Mesodermal cell (in vitro differentiated cells): Measurements from ENCODE around the gene SLC22A15.

ENCODE experiments used
- H3K27ac ChIP-seq: 2 replicates; pipeline ENCODE4 v1.7.0; 2013; ENCODE audit warnings: mild to moderate bottlenecking, low read depth, low read length, moderate library complexity; ENCODE audit not compliant: severe bottlenecking
- H3K36me3 ChIP-seq: 2 replicates; pipeline ENCODE4 v1.7.1; 2013; ENCODE audit warnings: mild to moderate bottlenecking, low read length, moderate library complexity; ENCODE audit not compliant: control insufficient read depth, insufficient read depth
- H3K4me1 ChIP-seq: one replicate; pipeline ENCODE4 v1.7.1; 2013; ENCODE audit warnings: mild to moderate bottlenecking, low read length; ENCODE audit not compliant: insufficient read depth, control insufficient read depth, poor library complexity, severe bottlenecking
- H3K4me3 ChIP-seq: 2 replicates; pipeline ENCODE4 v1.7.0; 2013; ENCODE audit warnings: low read length, control low read depth, mild to moderate bottlenecking; ENCODE audit not compliant: insufficient read depth, poor library complexity, severe bottlenecking; ENCODE audit errors: extremely low read depth
- H3K9me3 ChIP-seq: 2 replicates; pipeline ENCODE4 v1.7.1; 2013; ENCODE audit warnings: mild to moderate bottlenecking, low read length, moderate library complexity; ENCODE audit not compliant: control insufficient read depth
- WGBS, 2 experiments: methylation state at CpG; one replicate each; pipeline ENCODE4 v1.1.5; 2013; ENCODE audit warnings: missing lambda C conversion rate in 2 of 2; ENCODE audit not compliant: insufficient coverage in 2 of 2; 5-methylcytosine and 5-hydroxymethylcytosine counted together

Gene SLC22A15

DNA sequence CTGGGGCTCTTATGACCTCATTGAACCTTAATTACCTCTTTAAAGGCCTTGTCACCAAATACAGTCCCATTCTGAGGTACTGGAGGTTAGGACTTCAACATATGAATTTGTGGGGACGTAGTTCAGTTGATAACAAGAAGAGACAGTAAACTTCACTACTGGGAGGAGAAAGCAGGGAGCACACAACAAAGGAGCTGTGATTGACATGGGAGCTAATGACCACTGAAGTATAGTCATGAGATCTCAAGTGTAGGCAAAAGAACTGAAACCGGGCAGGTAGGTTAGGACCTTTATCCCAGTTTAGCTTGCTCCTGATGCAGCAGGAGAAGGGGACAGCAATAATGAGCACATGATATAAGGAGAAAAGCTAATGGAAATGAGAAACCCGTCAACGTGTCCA lies 123.1 kb downstream of the SLC22A15 start:
- Histone ChIP-seq H3K9me3 (peaks cover 7% of the 10 kb centered on the region), H3K27ac (no peak overlapping the region), H3K36me3 (no peaks in the 10 kb centered on the region), H3K4me3 (no peak overlapping the region), H3K4me1 (no peaks in the 10 kb centered on the region)
- WGBS, 2 experiments, result 91 to 100% methylated on average over 3 to 4 of the region's 4 CpGs

DNA sequence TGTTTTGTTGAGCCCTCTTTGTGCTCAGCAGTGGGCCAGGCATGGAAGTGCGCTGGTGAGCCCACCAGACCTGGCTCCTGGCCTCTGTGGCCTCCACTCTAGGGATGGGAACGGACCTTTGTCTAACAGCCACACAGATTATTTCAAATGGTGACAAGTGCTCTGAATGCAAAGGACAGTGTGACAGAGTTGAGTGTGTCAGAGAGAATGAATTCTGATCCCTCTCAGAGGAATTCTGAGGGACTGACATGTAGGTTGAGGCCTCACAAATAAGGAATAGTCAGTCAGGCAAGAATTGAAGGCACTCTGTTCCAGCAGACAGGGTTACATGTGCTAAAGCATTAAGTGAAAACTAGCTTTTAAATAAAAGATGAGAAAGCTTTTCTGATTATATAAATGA lies 123.6 kb downstream of the SLC22A15 start:
- Histone ChIP-seq H3K4me1 (no peaks in the 10 kb centered on the region), H3K36me3 (no peaks in the 10 kb centered on the region), H3K4me3 (no peak overlapping the region), H3K27ac (no peak overlapping the region), H3K9me3 (peaks cover 7% of the 10 kb centered on the region)
- 82 to 83% methylated on average over 1 of the region's 2 CpGs for WGBS, 2 experiments

DNA sequence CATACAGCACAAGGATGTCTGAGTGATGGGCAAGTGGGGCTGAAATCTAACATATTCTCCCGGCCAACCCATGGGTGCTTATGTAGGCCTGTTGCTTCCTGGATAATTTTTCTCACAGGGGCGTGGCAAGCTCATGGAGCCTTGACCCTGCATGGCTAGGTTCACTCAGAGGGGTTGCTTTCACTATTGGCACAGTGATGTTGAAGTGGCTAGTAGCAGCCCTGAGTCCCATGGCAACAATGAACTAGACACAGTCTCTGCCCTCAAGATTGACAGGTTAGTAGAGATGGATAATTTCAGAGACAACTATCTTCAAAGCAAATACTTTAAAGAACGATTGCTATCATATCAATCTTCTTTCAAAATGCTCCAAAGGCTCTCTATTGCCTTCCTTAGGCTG lies 128.4 kb downstream of the SLC22A15 start:
- H3K27ac ChIP-seq, result no peak overlapping the region
- no peaks in the 10 kb centered on the region for H3K36me3 ChIP-seq
- H3K4me3 ChIP-seq, result no peak overlapping the region
- WGBS, 2 experiments, result 82 to 88% methylated on average over 3 of the region's 3 CpGs
- no peaks in the 10 kb centered on the region for H3K9me3 ChIP-seq
- no peaks in the 10 kb centered on the region for H3K4me1 ChIP-seq

DNA sequence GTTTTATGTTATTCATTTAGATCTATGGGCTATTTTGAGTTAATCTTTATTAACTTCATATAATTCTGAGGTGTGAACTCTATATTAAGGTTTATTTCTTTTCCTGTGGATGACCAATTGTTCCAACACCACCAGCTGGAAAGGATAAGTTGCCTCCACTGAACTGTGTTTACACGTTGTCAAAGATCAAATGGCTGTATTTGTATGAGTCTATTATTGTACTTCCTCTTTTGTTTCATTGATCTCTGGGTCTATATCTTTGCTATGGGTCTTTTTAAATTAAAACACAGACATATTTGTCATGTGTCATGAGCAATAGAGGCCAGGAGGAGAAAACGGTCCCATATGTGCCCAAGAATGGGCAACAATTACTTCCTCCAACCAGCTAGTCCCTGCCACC lies 129.7 kb downstream of the SLC22A15 start:
- WGBS, 2 experiments, result no CpG with 5 or more reads among the region's 2 CpGs
- Histone ChIP-seq H3K4me3 (no peak overlapping the region), H3K27ac (no peak overlapping the region), H3K4me1 (no peaks in the 10 kb centered on the region), H3K9me3 (no peaks in the 10 kb centered on the region), H3K36me3 (no peaks in the 10 kb centered on the region)

DNA sequence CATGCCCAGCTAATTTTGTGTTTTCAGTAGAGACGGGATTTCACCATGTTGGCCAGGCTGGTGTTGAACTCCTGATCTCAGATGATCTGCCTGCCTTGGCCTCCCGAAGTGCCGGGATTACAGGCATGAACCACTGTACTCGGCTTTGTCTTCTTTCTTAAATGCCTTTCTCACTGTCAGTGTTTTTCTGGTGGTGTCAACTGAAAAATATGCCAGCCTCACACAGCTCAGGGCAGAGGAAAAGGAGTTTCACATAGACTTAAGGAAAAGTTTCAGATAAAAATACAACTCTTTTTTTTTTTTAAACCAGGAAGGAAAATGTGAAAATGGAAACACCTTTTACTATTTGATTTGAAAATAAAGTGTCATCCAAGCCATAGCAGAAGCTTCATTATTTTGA lies 130.3 kb downstream of the SLC22A15 start:
- Histone ChIP-seq H3K9me3 (no peaks in the 10 kb centered on the region), H3K36me3 (no peaks in the 10 kb centered on the region)

DNA sequence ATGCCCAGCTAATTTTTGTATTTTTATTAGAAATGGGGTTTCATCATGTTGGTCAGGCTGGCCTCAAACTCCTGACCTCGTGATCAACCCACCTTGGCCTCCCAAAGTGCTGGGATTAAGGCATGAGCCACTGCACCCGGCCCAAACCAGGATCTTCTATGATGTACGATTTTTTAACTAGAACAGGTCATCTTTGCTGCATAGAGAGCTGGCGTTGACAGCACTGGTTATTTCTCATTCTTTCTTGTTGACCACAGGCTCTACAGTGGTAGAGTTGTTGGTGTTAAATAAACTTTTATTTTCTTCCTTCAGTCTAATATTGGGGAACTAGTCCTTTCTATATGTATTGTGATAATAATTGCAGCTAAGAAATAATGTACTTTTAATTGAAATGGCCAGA lies 131.1 kb downstream of the SLC22A15 start:
- no peaks in the 10 kb centered on the region for H3K4me1 ChIP-seq
- H3K27ac ChIP-seq, result no peak overlapping the region
- no peak overlapping the region for H3K4me3 ChIP-seq
- WGBS, 2 experiments, result 95 to 100% methylated on average over 2 to 3 of the region's 4 CpGs
- H3K36me3 ChIP-seq, result no peaks in the 10 kb centered on the region
- no peaks in the 10 kb centered on the region for H3K9me3 ChIP-seq

More for the DNA sequence above, 130.3 kb downstream of the SLC22A15 start:
- WGBS, 2 experiments, result 91 to 98% methylated on average over 3 to 4 of the region's 4 CpGs
- Histone ChIP-seq H3K27ac (no peak overlapping the region), H3K4me1 (no peaks in the 10 kb centered on the region), H3K4me3 (no peak overlapping the region)

DNA sequence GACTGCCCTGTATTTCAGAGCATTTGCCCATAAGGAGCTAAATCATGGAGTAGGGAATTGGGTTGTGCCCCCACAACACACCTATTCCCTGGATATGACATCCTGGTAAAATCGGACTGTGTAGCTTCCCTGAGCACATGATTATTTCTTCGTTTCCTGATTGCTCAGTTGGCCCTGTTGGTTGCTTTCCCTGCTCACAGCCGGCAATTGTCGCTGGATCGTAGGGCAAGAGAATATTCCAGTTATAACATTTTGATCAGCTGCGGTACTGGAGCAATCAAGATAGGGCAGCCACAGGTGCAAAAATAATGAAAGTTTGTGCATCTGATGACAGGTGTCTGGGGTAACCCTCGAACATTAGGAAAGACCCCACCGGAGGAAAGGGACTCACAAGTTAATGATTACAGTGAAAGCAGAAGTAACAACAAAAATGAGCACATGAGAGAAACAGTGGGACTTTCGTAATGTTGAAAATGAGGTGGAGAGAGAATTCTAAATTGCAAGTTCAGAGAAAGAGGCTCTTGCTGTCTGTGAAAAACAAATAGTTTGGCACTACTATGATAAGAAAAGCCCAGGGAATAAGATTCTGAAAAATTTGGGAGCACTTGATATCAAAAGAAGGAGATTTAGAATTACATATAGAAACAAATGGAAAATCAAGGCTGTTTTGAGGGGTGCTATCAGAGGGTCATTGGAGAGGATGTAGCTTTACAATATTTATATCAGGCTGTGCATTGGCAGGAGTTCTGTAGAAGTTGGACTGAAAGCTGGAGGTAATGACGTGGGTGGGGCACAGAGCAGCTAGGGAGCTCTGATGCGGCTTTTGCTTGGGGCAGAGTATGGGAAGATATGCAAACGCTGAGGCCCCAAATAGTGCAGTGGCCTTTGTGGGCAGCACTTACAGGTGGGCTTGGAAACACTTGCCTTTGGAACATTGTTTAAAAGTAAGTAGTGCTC lies 134.5 kb downstream of the SLC22A15 start, which contains the start of gene MAB21L3:
Gene MAB21L3, plus strand, starts transcription at position 833 of the 957 bp plus-strand sequence. CDS start 1,217 bp downstream, outside the sequence.
- 85 to 87% methylated on average over 11 to 12 of the region's 12 CpGs for WGBS, 2 experiments

DNA sequence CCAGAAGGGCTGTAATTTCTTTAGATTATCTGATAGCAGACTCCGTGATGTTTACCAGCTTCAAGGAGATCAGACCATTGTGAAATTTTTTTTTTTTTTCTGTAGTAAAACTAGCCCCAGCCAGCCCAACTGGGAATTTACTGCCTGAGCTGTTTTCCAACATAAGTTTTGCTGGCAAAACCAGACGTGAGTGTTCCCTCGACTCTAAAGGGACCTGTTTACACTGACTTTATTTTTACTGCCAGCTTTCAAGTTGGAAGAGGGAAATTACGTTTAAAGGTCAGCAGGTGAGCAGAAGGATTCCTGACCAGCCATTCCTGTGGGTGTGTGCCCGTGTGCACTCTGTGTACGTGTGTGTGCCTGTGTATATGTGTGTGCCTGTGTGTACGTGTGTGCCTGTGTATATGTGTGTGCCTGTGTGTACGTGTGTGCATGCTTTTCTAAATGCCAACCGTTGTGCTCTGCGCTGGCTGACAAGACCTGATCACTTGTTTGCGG lies 135.3 kb downstream of the SLC22A15 start:
- no peak overlapping the region for H3K27ac ChIP-seq
- no peaks in the 10 kb centered on the region for H3K36me3 ChIP-seq
- WGBS, 2 experiments, result 90% methylated on average over 9 to 11 of the region's 11 CpGs
- no peaks in the 10 kb centered on the region for H3K9me3 ChIP-seq
- peaks cover 5% of the 10 kb centered on the region for H3K4me1 ChIP-seq
- no peak overlapping the region for H3K4me3 ChIP-seq

More for the DNA sequence above, 134.5 kb downstream of the SLC22A15 start, which contains the start of gene MAB21L3:
- no peak within 1 kb of the TSS for H3K4me3 ChIP-seq
- no peak within 1 kb of the TSS for H3K27ac ChIP-seq
- peaks cover 2% of the 10 kb centered on the region for H3K4me1 ChIP-seq
- H3K9me3 ChIP-seq, result no peaks in the 10 kb centered on the region
- H3K36me3 ChIP-seq, result no peaks in the 10 kb centered on the region

DNA sequence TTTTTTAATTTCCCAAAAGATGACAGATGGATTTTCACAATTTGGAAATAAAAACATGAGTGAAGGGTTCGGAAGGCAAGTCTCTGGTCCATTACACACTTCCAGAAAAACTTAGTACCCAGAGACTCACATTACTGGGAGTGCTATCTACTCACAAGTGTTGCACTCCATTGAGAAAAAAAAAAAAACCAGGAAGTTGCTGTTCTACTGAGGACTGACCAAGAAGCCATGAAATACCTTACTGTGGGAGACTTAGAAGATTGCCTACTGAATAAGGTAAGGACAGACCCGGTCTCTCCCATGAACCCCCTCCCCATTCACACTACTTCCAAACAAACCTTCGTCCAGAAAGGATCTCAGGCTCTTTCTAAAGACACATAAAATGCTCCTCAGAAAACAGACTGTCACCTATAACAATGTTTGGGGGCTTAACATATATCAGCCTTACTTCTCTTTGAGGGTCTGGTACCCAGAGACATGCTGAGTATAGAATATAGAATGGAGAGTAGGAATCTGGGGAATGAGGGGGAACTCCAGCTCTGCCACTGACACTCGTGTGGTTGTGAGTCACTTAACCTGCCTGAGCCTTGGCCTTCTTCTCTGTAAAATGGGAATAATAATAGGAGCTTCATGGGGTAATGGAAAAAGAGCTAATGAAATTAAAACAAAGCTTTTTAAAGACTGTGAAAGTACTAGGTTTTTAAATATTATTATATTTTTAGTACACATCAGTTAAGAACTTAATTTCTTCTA lies 136.3 kb downstream of the SLC22A15 start:
- Histone ChIP-seq H3K4me1 (peaks cover 5% of the 10 kb centered on the region), H3K9me3 (no peaks in the 10 kb centered on the region), H3K4me3 (no peak overlapping the region), H3K27ac (no peak overlapping the region), H3K36me3 (no peaks in the 10 kb centered on the region)
- WGBS, 2 experiments, result 84 to 92% methylated on average over 3 of the region's 4 CpGs

DNA sequence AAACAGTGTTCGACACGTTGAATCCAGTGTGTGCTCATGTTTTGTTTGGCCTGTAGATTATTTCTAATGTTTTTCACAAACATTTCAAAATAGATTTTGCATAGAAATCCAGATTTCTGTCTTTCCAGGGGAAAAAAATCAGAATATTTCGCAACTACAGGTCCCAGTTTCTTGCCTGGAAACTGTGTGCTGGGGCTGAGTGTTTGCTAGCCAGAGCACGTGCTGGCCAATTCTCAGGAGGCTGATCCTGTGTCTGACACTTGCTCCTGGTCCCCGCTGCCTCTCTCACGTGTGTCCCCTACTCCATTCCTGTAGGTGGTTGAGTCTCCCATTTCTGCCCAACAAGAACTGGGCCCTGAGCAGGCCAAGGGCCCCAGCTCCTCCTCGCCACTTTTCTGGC lies 137.3 kb downstream of the SLC22A15 start:
- H3K4me1 ChIP-seq, result peaks cover 5% of the 10 kb centered on the region
- H3K36me3 ChIP-seq, result no peaks in the 10 kb centered on the region
- H3K4me3 ChIP-seq, result no peak overlapping the region
- no peak overlapping the region for H3K27ac ChIP-seq
- H3K9me3 ChIP-seq, result no peaks in the 10 kb centered on the region
- WGBS, 2 experiments, result 95% methylated on average over 2 of the region's 7 CpGs; no CpG with 5 or more reads in 1 of the 2 experiments
